ENCODE measurements around the gene EBF3.

EBF3 gene

GRCh38 chr10:129849452-129849750 lies 114.7 kb downstream of the EBF3 start:
- CTCF ChIA-PET = no interaction called here
- no peak for DNase-seq (ENCODE audit: low spot score)
- H3K27ac ChIP-seq = no peak overlapping the region
- POLR2A ChIA-PET (ENCODE audit: low non-redundant PET) = no interaction called here
- no peak for TF ChIP-seq CTCF (conservative IDR thresholded peaks at IDR 0.05; ENCODE audit: low read depth)

- CTCF ChIA-PET = no interaction called here
Observed at GRCh38 chr10:129848696-129849451, 115.2 kb downstream of the EBF3 start.

GRCh38 chr10:129847741-129848483 lies 116.2 kb downstream of the EBF3 start:
- no peak for TF ChIP-seq CTCF (conservative IDR thresholded peaks at IDR 0.05; ENCODE audit: low read depth)
- POLR2A ChIA-PET (ENCODE audit: low non-redundant PET) = no interaction called here
- H3K27ac ChIP-seq = no peak overlapping the region
- CTCF ChIA-PET = interaction anchor here (1.2 kb wide), 1 partner anchor 262 kb away, joined by 5 read pairs; no protein-coding TSS in a partner anchor
- DNase-seq (ENCODE audit: low spot score) = no peak

More at GRCh38 chr10:129848696-129849451, 115.2 kb downstream of the EBF3 start:
- POLR2A ChIA-PET (ENCODE audit: low non-redundant PET) = no interaction called here
- H3K27ac ChIP-seq = no peak overlapping the region
- DNase-seq (ENCODE audit: low spot score) = no peak
- no peak for TF ChIP-seq CTCF (conservative IDR thresholded peaks at IDR 0.05; ENCODE audit: low read depth)

GRCh38 chr10:129846991-129847391 lies 117.1 kb downstream of the EBF3 start:
- POLR2A ChIA-PET (ENCODE audit: low non-redundant PET) = no interaction called here
- CTCF ChIA-PET = interaction anchor here (1.2 kb wide), 1 partner anchor 262 kb away, joined by 5 read pairs; no protein-coding TSS in a partner anchor
- no peak overlapping the region for H3K27ac ChIP-seq
- TF ChIP-seq CTCF (conservative IDR thresholded peaks at IDR 0.05; ENCODE audit: low read depth) = no peak
- DNase-seq (ENCODE audit: low spot score) = no peak

- POLR2A ChIA-PET (ENCODE audit: low non-redundant PET) = no interaction called here
- no peak overlapping the region for H3K27ac ChIP-seq
- CTCF ChIA-PET = interaction anchor here (1.2 kb wide), 1 partner anchor 9 kb away, joined by 4 read pairs; no protein-coding TSS in a partner anchor
- no peak for TF ChIP-seq CTCF (conservative IDR thresholded peaks at IDR 0.05; ENCODE audit: low read depth)
- no peak for DNase-seq (ENCODE audit: low spot score)
Observed at GRCh38 chr10:129845111-129845753, 118.8 kb downstream of the EBF3 start.

- no peak overlapping the region for H3K27ac ChIP-seq
- DNase-seq (ENCODE audit: low spot score) = no peak
- ChIA-PET CTCF (interaction anchor here (1.0 to 1.2 kb wide), 2 partner anchors 9 kb away, joined by 3 to 4 read pairs; no protein-coding TSS in a partner anchor), POLR2A (ENCODE audit: low non-redundant PET) (no interaction called here)
- no peak for TF ChIP-seq CTCF (conservative IDR thresholded peaks at IDR 0.05; ENCODE audit: low read depth)
Observed at GRCh38 chr10:129844216-129844766, 119.8 kb downstream of the EBF3 start.
